CD4-positive, alpha-beta T cell (primary cell): ENCODE measurements around the gene CCL17. TPM values are rescaled to one million over a fixed set of nuclear protein-coding genes. Genes with fewer than 3 reads are reported as not detected.

Experiments
- ATAC-seq: fragments of 200-7000 bp; cut with Tn5 transposase; one replicate; pipeline ENCODE4 v1.10.0; 2022; ENCODE audit warnings: mild to moderate bottlenecking; ENCODE audit not compliant: poor library complexity
- CTCF ChIA-PET: fragments of 350-600 bp; sonication (Branson Sonifier 250); formaldehyde crosslinking; loops from one replicate; lab custom pipeline; 2021; ENCODE audit warnings: antibody characterized with exemption, inconsistent platforms; lab: Charles Lee
- POLR2A ChIA-PET: fragments of 350-600 bp; sonication (Branson Sonifier 250); formaldehyde crosslinking; loops from one replicate; lab custom pipeline; 2021; ENCODE audit warnings: antibody characterized with exemption, inconsistent platforms; lab: Charles Lee
- DNase-seq, 14 experiments: peaks; one replicate each; pipeline ENCODE4 v3.0.0-alpha.2; 2013 to 2020; ENCODE audit warnings: mixed read lengths in 2 of 14
- H3K27ac ChIP-seq, 2 donors: one replicate each; pipeline versions ENCODE4 v1.5.1 to v1.7.0; 2013; ENCODE audit warnings: low read length in 2 of 2, low read depth in 1 of 2, mild to moderate bottlenecking in 1 of 2
- H3K27me3 ChIP-seq, 2 experiments: 1 replicate in 1 of 2; 2 replicates in 1 of 2; pipeline versions ENCODE4 v1.6.1 to v1.7.0; 2013; ENCODE audit warnings: low read length in 2 of 2, control low read depth in 1 of 2, mild to moderate bottlenecking in 1 of 2, moderate library complexity in 1 of 2; ENCODE audit not compliant: insufficient read depth in 2 of 2, control insufficient read depth in 1 of 2
- H3K36me3 ChIP-seq: one replicate; pipeline ENCODE4 v1.6.1; 2013; ENCODE audit warnings: low read length, control low read depth; ENCODE audit not compliant: insufficient read depth
- H3K4me1 ChIP-seq: one replicate; pipeline ENCODE4 v1.6.1; 2013; ENCODE audit warnings: low read length, control low read depth; ENCODE audit not compliant: insufficient read depth
- H3K4me3 ChIP-seq: one replicate; pipeline ENCODE4 v1.5.1; 2013; ENCODE audit warnings: mild to moderate bottlenecking, low read length, moderate library complexity
- H3K9me3 ChIP-seq, 2 experiments: 1 replicate in 1 of 2; 2 replicates in 1 of 2; pipeline versions ENCODE4 v1.6.1 to v1.7.0; 2013; ENCODE audit warnings: low read length in 2 of 2, mild to moderate bottlenecking in 2 of 2, control low read depth in 1 of 2, moderate library complexity in 1 of 2; ENCODE audit not compliant: control insufficient read depth in 1 of 2, insufficient read depth in 1 of 2
- H3K27ac Mint-ChIP-seq: one replicate; pipeline ENCODE4 v1.8.0; 2020; ENCODE audit warnings: mixed read lengths
- H3K27me3 Mint-ChIP-seq: one replicate; pipeline ENCODE4 v1.8.0; 2021; ENCODE audit warnings: mixed read lengths
- H3K36me3 Mint-ChIP-seq: one replicate; pipeline ENCODE4 v1.8.0; 2021; ENCODE audit warnings: low read depth, mixed read lengths
- H3K4me1 Mint-ChIP-seq: one replicate; pipeline ENCODE4 v1.8.0; 2021; ENCODE audit warnings: low read depth, mixed read lengths
- H3K4me3 Mint-ChIP-seq: one replicate; pipeline ENCODE4 v1.8.0; 2020; ENCODE audit warnings: mild to moderate bottlenecking, mixed read lengths
- H3K9me3 Mint-ChIP-seq: one replicate; pipeline ENCODE4 v1.8.0; 2020; ENCODE audit warnings: mixed read lengths
- CTCF ChIP-seq: fragments of 200-600 bp; IDR thresholded peaks from one replicate; pipeline ENCODE4 v1.8.0; 2022; ENCODE audit warnings: antibody characterized with exemption, mild to moderate bottlenecking
- intact Hi-C, 2 experiments: fragments of 100-400 bp; cut with DNase I in 1 of 2; cut with micrococcal nuclease in 1 of 2; formaldehyde crosslinking; loops; one replicate each; pipeline versions ENCODE4 v1.15.1 to v1.9.0; 2023 to 2025; cut with DNase I, micrococcal nuclease
- total RNA-seq, 174 experiments: library from RNA in 2 of 174; stranded (reverse) in 2 of 174; gene quantifications; one replicate each; pipeline ENCODE4 v1.2.3 and lab custom pipeline; 2021 to 2026

The CCL17 gene
- total RNA-seq, 2 experiments from 2014 or later: not detected

DNA sequence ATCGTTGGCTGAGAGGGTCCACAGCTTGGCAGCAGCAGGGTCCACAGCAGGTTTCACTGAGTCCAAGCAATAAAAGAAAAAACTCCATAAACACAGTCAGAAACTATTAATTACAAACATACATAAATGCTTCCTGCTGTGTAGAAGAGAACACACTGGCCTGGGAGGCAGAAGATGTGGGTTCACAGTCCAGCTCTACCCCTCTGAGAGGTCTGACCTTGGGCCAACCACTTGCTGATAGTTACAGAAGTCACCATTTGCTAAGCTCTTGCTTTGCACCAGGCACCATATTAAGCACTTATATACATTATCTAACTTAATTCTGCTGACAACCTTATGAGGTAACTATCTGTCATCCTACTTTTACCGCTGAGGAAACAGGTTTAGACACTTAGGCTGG is 27.9 kb downstream of the CCL17 start:
- Mint-ChIP-seq H3K27ac (peak overlapping the region; percentile 84), H3K36me3 (peaks cover 88% of the 10 kb centered on the region), H3K27me3 (no peaks in the 10 kb centered on the region), H3K4me1 (peaks cover 35% of the 10 kb centered on the region), H3K4me3 (no peak overlapping the region), H3K9me3 (no peaks in the 10 kb centered on the region)
- no peak for TF ChIP-seq CTCF
- CTCF ChIA-PET: interaction anchor here (1.5 to 1.9 kb wide), 3 partner anchors 14 to 87 kb away, joined by 3 to 9 read pairs (median 3); partner anchors contain the start of genes CIAPIN1 and COQ9
- Histone ChIP-seq H3K36me3 (peaks cover 89% of the 10 kb centered on the region), H3K27me3 (no peaks in the 10 kb centered on the region), H3K27ac (peak overlapping the region in 1 of 2 donors; percentile 38), H3K4me3 (no peak overlapping the region), H3K9me3 (no peaks in the 10 kb centered on the region), H3K4me1 (peaks cover 22% of the 10 kb centered on the region)
- POLR2A ChIA-PET: interaction anchor here (1.3 to 2.7 kb wide), 3 partner anchors 14 to 30 kb away, joined by 5 to 18 read pairs (median 12); partner anchors contain the start of genes CIAPIN1, COQ9 and POLR2C
- intact Hi-C loops: no loop called here
- ATAC-seq: no peak
- no peak for DNase-seq

DNA sequence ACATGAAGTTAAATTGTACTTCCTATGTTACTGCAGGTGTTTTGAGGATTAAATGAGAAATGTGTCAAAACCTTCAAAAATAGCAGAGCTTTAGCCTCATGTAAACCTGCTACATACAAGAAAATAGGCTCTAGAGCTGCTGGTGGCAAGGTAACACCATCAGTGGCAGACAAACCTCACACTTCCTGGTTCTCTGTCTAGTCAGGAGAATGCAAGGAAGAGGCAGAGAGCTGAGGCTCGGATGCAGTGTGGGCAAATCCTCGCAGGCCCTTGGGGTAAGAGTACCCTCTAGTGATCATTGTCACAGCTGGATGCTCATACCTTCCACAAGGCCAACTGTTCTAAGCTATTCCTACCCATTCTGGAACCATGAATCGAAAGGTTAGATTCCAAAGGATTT is 28.4 kb downstream of the CCL17 start:
- Mint-ChIP-seq H3K4me1 (peaks cover 35% of the 10 kb centered on the region), H3K36me3 (peaks cover 88% of the 10 kb centered on the region), H3K27me3 (no peaks in the 10 kb centered on the region), H3K27ac (peak overlapping the region; percentile 84), H3K9me3 (no peaks in the 10 kb centered on the region), H3K4me3 (no peak overlapping the region)
- peaks cover 88% of the 10 kb centered on the region for H3K36me3 ChIP-seq
- no peak overlapping the region for H3K4me3 ChIP-seq
- intact Hi-C loops: no loop called here
- POLR2A ChIA-PET: interaction anchor here (1.3 to 2.7 kb wide), 3 partner anchors 14 to 29 kb away, joined by 5 to 18 read pairs (median 12); partner anchors contain the start of genes CIAPIN1, COQ9 and POLR2C
- CTCF ChIA-PET: interaction anchor here (1.4 to 1.9 kb wide), 3 partner anchors 14 to 87 kb away, joined by 3 to 9 read pairs (median 3); partner anchors contain the start of genes CIAPIN1 and COQ9
- peak overlapping the region in 1 of 2 donors; percentile 38 for H3K27ac ChIP-seq
- H3K4me1 ChIP-seq: peaks cover 22% of the 10 kb centered on the region
- peak; percentile 41 for ATAC-seq
- no peak for TF ChIP-seq CTCF
- no peaks in the 10 kb centered on the region for H3K9me3 ChIP-seq
- DNase-seq: peak in 1 of 14 experiments; percentile 43
- H3K27me3 ChIP-seq: no peaks in the 10 kb centered on the region

- Mint-ChIP-seq H3K27me3 (no peaks in the 10 kb centered on the region), H3K4me3 (peak overlapping the region; percentile 11), H3K4me1 (peaks cover 38% of the 10 kb centered on the region), H3K36me3 (peaks cover 88% of the 10 kb centered on the region), H3K9me3 (no peaks in the 10 kb centered on the region), H3K27ac (peak overlapping the region; percentile 84)
- Histone ChIP-seq H3K27me3 (no peaks in the 10 kb centered on the region), H3K4me3 (no peak overlapping the region), H3K4me1 (peaks cover 22% of the 10 kb centered on the region), H3K36me3 (peaks cover 87% of the 10 kb centered on the region), H3K27ac (peak overlapping the region in 1 of 2 donors; percentile 3), H3K9me3 (no peaks in the 10 kb centered on the region)
- DNase-seq (peak in 5 of 14 experiments; percentile 22 to 51 (median 45)), ATAC-seq (peak; percentile 89)
- ChIA-PET POLR2A (interaction anchor here (1.0 to 2.7 kb wide), 3 partner anchors 12 to 28 kb away, joined by 3 to 18 read pairs (median 12); partner anchors contain the start of genes CIAPIN1, COQ9 and POLR2C), CTCF (interaction anchor here (1.4 to 1.9 kb wide), 3 partner anchors 13 to 86 kb away, joined by 3 to 9 read pairs (median 3); partner anchors contain the start of genes CIAPIN1 and COQ9)
- intact Hi-C loops: no loop called here
- TF ChIP-seq CTCF: no peak
Observed at GRCh38 chr16:57434003-57434402, 29.4 kb downstream of the CCL17 start.
